NB4 (cell line): ENCODE results near the gene PRG3.

Experiments used
- CTCF ChIP-seq: IDR thresholded peaks from one replicate; pipeline ENCODE4 v1.5.1; 2012; ENCODE audit warnings: low read depth, low read length
- MAX ChIP-seq: IDR thresholded peaks from 2 replicates; pipeline ENCODE4 v1.6.1; 2011; ENCODE audit warnings: low read depth, low read length
- MYC ChIP-seq: IDR thresholded peaks from 2 replicates; pipeline ENCODE4 v1.6.1; 2011; ENCODE audit warnings: low read depth, low read length
- POLR2A ChIP-seq: IDR thresholded peaks from 2 replicates; pipeline ENCODE4 v1.6.1; 2011; ENCODE audit warnings: mild to moderate bottlenecking; ENCODE audit not compliant: insufficient read length; ENCODE audit errors: extremely low read depth

GRCh38 chr11:57397394-57397990 lies 16.5 kb upstream of the PRG3 start:
- TF ChIP-seq POLR2A (no peak), CTCF (no peak), MAX (peak; percentile 22; the same call in 1 of the 2 replicates), MYC (0 out of 2 replicates have a peak, but pooled peaks have one; percentile 53)
